Activated CD8-positive, alpha-beta T cell treated with anti-CD3 and anti-CD28 coated beads for 36 hours (primary cell): ENCODE data around the gene NFE2L2. TPM values are rescaled to one million over a fixed set of nuclear protein-coding genes. Genes with fewer than 3 reads are reported as not detected.

Experiments
- ATAC-seq: fragments of 200-7000 bp; cut with Tn5 transposase; one replicate; pipeline ENCODE4 v1.10.0; 2021; ENCODE audit warnings: mild to moderate bottlenecking, moderate library complexity
- CTCF ChIA-PET: fragments of 350-600 bp; sonication (Branson Sonifier 250); formaldehyde crosslinking; loops from one replicate; lab custom pipeline; 2021; ENCODE audit warnings: antibody characterized with exemption; lab: Charles Lee
- POLR2A ChIA-PET: fragments of 350-600 bp; sonication (Branson Sonifier 250); formaldehyde crosslinking; loops from one replicate; lab custom pipeline; 2021; ENCODE audit warnings: antibody characterized with exemption; lab: Charles Lee
- DNase-seq: peaks from one replicate; pipeline ENCODE4 v3.0.0-alpha.2; 2020
- H3K27ac Mint-ChIP-seq: one replicate; pipeline ENCODE4 v1.8.0; 2021; ENCODE audit warnings: mild to moderate bottlenecking, mixed read lengths
- H3K27me3 Mint-ChIP-seq: one replicate; pipeline ENCODE4 v1.8.0; 2021; ENCODE audit warnings: mixed read lengths
- H3K36me3 Mint-ChIP-seq: one replicate; pipeline ENCODE4 v1.8.0; 2021; ENCODE audit warnings: low read depth, mixed read lengths
- H3K4me1 Mint-ChIP-seq: one replicate; pipeline ENCODE4 v1.8.0; 2021; ENCODE audit warnings: low read depth, mixed read lengths
- H3K4me3 Mint-ChIP-seq: one replicate; pipeline ENCODE4 v1.8.0; 2021; ENCODE audit warnings: mild to moderate bottlenecking, moderate library complexity, mixed read lengths
- H3K9me3 Mint-ChIP-seq: one replicate; pipeline ENCODE4 v1.8.0; 2021; ENCODE audit warnings: mixed read lengths
- intact Hi-C: fragments of 100-400 bp; cut with micrococcal nuclease; formaldehyde crosslinking; loops from one replicate; pipeline ENCODE4 v1.10.0; 2022
- total RNA-seq, 2 experiments: library from RNA; stranded (reverse); gene quantifications; one replicate each; pipeline ENCODE4 v1.2.3, GENCODE V29; 2021
- TF ChIP-seq, protein P1 (sequence below): fragments of 200-600 bp; IDR thresholded peaks from one replicate; pipeline ENCODE4 v1.8.0; 2022; ENCODE audit warnings: antibody characterized with exemption, mild to moderate bottlenecking

Gene NFE2L2
- total RNA-seq, 2 experiments from 2014 or later = 57.3 to 57.6 TPM

DNA sequence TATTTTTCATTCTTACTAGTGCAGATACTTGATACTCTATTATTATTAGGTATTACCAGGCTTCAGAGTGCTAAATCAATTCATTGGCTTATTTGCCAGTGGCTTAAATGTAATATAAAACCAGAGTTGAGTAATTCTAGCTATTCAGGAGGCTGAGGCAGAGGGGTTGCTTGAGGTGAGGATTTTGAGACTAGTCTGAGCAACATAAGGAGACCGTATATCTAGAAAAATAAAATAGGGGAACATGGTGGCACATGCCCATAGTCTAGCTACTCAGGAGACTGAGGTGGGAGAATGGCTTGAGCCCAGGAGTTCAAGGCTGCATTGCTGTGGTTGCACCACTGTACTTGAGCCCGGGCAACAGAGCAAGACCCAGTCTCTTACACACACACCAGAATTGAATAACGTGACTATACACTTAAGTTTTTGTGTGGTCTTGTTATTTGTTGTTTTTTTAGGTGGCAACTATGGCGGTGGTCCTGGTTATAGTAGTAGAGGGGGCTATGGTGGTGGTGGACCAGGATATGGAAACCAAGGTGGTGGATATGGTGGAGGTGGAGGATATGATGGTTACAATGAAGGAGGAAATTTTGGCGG is 47.2 kb downstream of the NFE2L2 start:
- Mint-ChIP-seq H3K27ac (peak overlapping the region; percentile 83), H3K9me3 (no peaks in the 10 kb centered on the region), H3K27me3 (no peaks in the 10 kb centered on the region), H3K4me1 (peaks cover 50% of the 10 kb centered on the region), H3K36me3 (peaks cover 81% of the 10 kb centered on the region), H3K4me3 (peak overlapping the region; percentile 45)
- DNase-seq = no peak
- POLR2A ChIA-PET = interaction anchor here (0.6 to 1.5 kb wide), 8 partner anchors 10 to 48 kb away, joined by 3 to 7 read pairs (median 4); partner anchors contain the start of gene NFE2L2
- intact Hi-C loops = no loop called here
- TF ChIP-seq, protein P1, sequence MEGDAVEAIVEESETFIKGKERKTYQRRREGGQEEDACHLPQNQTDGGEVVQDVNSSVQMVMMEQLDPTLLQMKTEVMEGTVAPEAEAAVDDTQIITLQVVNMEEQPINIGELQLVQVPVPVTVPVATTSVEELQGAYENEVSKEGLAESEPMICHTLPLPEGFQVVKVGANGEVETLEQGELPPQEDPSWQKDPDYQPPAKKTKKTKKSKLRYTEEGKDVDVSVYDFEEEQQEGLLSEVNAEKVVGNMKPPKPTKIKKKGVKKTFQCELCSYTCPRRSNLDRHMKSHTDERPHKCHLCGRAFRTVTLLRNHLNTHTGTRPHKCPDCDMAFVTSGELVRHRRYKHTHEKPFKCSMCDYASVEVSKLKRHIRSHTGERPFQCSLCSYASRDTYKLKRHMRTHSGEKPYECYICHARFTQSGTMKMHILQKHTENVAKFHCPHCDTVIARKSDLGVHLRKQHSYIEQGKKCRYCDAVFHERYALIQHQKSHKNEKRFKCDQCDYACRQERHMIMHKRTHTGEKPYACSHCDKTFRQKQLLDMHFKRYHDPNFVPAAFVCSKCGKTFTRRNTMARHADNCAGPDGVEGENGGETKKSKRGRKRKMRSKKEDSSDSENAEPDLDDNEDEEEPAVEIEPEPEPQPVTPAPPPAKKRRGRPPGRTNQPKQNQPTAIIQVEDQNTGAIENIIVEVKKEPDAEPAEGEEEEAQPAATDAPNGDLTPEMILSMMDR = no peak
- CTCF ChIA-PET = interaction anchor here (1.7 to 2.5 kb wide), 2 partner anchors 12 to 52 kb away, joined by 4 to 10 read pairs; no protein-coding TSS in a partner anchor
- ATAC-seq = no peak

DNA sequence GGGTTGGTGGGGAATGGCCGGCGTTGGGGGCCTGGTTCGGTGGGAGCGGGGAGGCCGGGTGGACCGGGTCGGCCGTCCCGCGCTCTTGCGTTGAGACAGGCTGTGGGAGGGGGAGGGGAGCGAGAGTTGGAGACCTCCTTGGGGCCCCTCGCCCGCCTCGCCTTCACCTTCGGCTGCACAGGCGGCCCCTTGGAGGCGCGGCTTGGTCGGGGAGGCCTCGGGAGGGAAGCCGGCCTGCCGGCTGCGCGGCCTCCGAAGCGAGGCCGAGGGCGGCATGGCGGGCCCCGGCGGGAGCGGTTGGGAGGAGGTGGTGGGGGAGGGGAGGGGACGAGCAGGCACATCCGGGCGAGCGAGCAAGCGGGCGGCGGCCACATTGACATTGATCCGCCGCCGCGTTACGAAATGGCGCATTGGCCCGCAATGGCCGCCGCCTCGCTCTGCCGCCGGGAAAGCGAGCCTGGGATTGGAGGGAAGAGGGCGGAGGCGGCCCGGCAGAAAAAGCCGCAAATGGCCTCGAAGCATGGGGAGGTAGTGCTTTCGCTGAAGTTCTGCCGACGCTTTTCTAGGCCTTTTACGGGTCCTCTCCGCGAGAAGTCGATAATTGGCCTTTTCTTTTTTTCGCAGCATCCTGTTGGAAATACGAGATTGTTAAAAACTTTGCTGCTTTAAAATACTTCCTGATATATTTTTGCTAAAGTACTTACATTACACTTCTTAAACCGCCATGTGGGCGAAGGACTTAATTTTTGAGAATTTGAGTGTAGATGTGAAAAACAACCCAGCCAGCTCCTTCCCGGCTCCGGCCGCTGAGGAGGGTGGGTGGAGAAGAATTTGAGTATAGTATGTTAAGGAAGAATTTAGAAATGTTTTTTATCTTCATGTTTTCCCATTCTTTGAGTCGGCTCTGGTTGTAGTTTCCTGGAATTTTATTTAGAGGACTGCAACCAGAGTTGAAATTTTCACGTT is 51.4 kb downstream of the NFE2L2 start:
- peaks cover 56% of the 10 kb centered on the region for H3K36me3 Mint-ChIP-seq
- peak overlapping the region; percentile 88 for H3K4me3 Mint-ChIP-seq
- intact Hi-C loops = loop anchor here (2.0 kb wide), 1 partner anchor 52 kb away; the partner anchor contains the start of gene NFE2L2
- H3K9me3 Mint-ChIP-seq = no peaks in the 10 kb centered on the region
- H3K27me3 Mint-ChIP-seq = no peaks in the 10 kb centered on the region
- H3K27ac Mint-ChIP-seq = peak overlapping the region; percentile 98
- ATAC-seq (peak; percentile 61), DNase-seq (peak; percentile 96)
- ChIA-PET CTCF (interaction anchor here (1.0 to 2.8 kb wide), 6 partner anchors 15 to 51 kb away, joined by 3 to 17 read pairs (median 10); partner anchors contain the start of gene NFE2L2), POLR2A (interaction anchor here (0.6 to 3.1 kb wide), 18 partner anchors 9 to 290 kb away, joined by 3 to 54 read pairs (median 5); partner anchors contain the start of gene NFE2L2)
- H3K4me1 Mint-ChIP-seq = peaks cover 34% of the 10 kb centered on the region
- TF ChIP-seq, protein P1 = no peak

DNA sequence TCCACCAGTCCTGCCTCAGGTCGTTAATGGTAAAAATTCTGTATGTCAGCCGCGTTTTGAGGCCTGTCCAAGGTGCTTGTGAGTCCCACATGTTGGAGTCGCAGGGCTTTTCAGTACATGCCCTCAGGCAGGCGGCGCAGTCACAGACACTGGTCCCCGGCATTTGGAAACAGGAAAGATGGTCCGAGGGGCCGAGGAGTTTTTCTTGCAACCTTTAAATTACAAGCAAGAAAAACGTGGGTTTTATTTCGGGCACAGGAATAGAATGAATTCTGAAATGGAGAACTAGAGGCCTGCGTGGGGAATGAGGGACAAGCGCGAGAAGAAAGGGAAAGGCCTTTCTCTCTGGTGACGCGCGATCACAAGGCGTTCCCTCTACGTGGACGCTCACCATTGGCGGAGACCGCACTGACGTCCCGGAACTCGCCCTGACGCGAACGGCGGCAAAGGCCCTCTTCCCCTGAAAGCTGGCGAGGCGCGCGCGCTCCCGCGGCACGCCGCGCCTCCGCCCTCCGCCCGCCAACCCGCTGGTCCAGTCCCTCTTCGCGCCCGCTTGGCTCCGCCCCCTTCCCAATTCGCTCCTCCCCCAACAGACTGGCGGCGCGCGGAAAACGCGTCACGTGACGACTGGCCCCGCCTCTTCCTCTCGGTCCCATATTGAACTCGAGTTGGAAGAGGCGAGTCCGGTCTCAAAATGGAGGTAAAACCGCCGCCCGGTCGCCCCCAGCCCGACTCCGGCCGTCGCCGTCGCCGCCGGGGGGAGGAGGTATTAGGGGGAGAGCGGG is 52.2 kb downstream of the NFE2L2 start, which contains the start of gene HNRNPA3:
HNRNPA3 (plus strand) TSS at position 689 of the 785 bp plus-strand sequence; CDS start at position 695, 6 bp downstream.
- intact Hi-C loops = loop anchor here (2.0 kb wide), 1 partner anchor 53 kb away; the partner anchor contains the start of gene NFE2L2
- Mint-ChIP-seq H3K9me3 (no peaks in the 10 kb centered on the region), H3K27ac (peak within 1 kb of the TSS; percentile 98), H3K36me3 (peaks cover 55% of the 10 kb centered on the region), H3K4me1 (peaks cover 34% of the 10 kb centered on the region), H3K4me3 (peak within 1 kb of the TSS; percentile 88), H3K27me3 (no peaks in the 10 kb centered on the region)
- ChIA-PET POLR2A (interaction anchor here (0.6 to 1.9 kb wide), 19 partner anchors 10 to 103 kb away, joined by 3 to 54 read pairs (median 4); partner anchors contain the start of gene NFE2L2), CTCF (interaction anchor here (1.0 to 1.7 kb wide), 4 partner anchors 14 to 52 kb away, joined by 3 to 15 read pairs (median 9); partner anchors contain the start of gene NFE2L2)
- ATAC-seq = peak; percentile 86
- peak; percentile 99 for DNase-seq
- TF ChIP-seq, protein P1 = no peak

DNA sequence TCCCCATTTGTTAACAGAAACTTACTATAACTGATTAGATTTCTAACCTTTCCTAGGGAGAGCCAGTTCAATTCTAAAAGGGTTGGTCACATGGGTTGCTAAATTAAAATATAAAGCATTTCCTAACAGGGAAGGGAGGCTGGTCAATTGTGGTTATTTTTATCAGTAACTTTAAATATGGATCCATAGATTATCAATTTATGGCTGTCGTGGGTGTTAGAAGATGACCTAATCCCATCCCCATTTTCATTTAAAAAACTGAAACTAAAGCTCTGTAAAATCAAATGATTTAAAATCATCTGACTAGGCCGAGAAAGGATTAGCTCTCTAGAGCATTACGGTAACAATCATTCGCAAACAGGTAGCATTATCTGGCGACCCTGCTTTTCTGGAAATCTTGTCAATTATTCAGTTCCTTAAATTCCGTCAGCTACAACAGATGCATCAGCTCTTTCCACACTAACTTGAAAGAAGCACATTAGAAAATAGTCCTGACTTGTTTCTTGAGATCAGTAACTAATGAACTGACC is 52.9 kb downstream of the NFE2L2 start:
- ATAC-seq (no peak), DNase-seq (no peak)
- ChIA-PET POLR2A (interaction anchor here (0.6 to 1.9 kb wide), 16 partner anchors 10 to 103 kb away, joined by 3 to 54 read pairs (median 4); partner anchors contain the start of gene NFE2L2), CTCF (interaction anchor here (1.0 to 1.7 kb wide), 4 partner anchors 13 to 53 kb away, joined by 3 to 15 read pairs (median 9); partner anchors contain the start of gene NFE2L2)
- Mint-ChIP-seq H3K36me3 (peaks cover 49% of the 10 kb centered on the region), H3K27me3 (no peaks in the 10 kb centered on the region), H3K4me1 (peaks cover 35% of the 10 kb centered on the region), H3K27ac (peak overlapping the region; percentile 98), H3K9me3 (no peaks in the 10 kb centered on the region), H3K4me3 (peak overlapping the region; percentile 88)
- TF ChIP-seq, protein P1 = no peak
- intact Hi-C loops = loop anchor here (1.0 to 2.0 kb wide), 2 partner anchors 45 to 53 kb away; partner anchors contain the start of gene NFE2L2
